HepG2 (cell line): ENCODE data around the gene RPEL1. TPM values are rescaled to one million over a fixed set of nuclear protein-coding genes. Genes with fewer than 3 reads are reported as not detected.

Source experiments
- AHR ChIP-seq: IDR thresholded peaks from 2 replicates; pipeline ENCODE4 v1.6.1; 2018; ENCODE audit warnings: missing genetic modification reagents, missing compliant biosample characterization
- ATF7 ChIP-seq, 2 experiments: fragments of 450-650 bp in 1 of 2; sonication (generic) in 1 of 2; formaldehyde crosslinking in 1 of 2; IDR thresholded peaks; 2 replicates each; pipeline versions ENCODE4 v1.4.0 to v1.6.1; 2016 to 2020; ENCODE audit warnings: antibody characterized with exemption in 1 of 2, mild to moderate bottlenecking in 1 of 2, missing genetic modification reagents in 1 of 2
- DNMT1 ChIP-seq: sonication (generic); formaldehyde crosslinking; IDR thresholded peaks from 2 replicates; pipeline ENCODE4 v1.5.1; 2020; ENCODE audit warnings: mild to moderate bottlenecking, missing genetic modification reagents
- FIP1L1 ChIP-seq: fragments of 200-400 bp; formaldehyde crosslinking; IDR thresholded peaks from 2 replicates; pipeline ENCODE4 v1.6.1; 2018; ENCODE audit warnings: low read depth, mild to moderate bottlenecking, low read length, moderate library complexity, borderline replicate concordance; ENCODE audit not compliant: insufficient read depth
- FOXK2 ChIP-seq: fragments of 450-650 bp; IDR thresholded peaks from 2 replicates; pipeline ENCODE4 v1.6.1; 2016
- FOXM1 ChIP-seq: sonication (generic); formaldehyde crosslinking; IDR thresholded peaks from 2 replicates; pipeline ENCODE4 v1.5.0; 2020; ENCODE audit warnings: missing genetic modification reagents
- HNF4G ChIP-seq, 2 experiments: sonication (generic) in 1 of 2; formaldehyde crosslinking in 1 of 2; IDR thresholded peaks; 2 replicates each; pipeline versions ENCODE4 v1.4.0 to v1.6.1; 2011 to 2020; ENCODE audit warnings: borderline replicate concordance in 2 of 2, low read depth in 2 of 2, mild to moderate bottlenecking in 2 of 2, low read length in 1 of 2, missing genetic modification reagents in 1 of 2, moderate library complexity in 1 of 2
- HOXA3 ChIP-seq: sonication (generic); formaldehyde crosslinking; IDR thresholded peaks from 2 replicates; pipeline ENCODE4 v1.5.0; 2020; ENCODE audit warnings: missing genetic modification reagents
- KLF11 ChIP-seq: IDR thresholded peaks from 2 replicates; pipeline ENCODE4 v1.6.1; 2016; ENCODE audit warnings: missing compliant biosample characterization
- KLF9 ChIP-seq: IDR thresholded peaks from 2 replicates; pipeline ENCODE4 v1.6.1; 2016; ENCODE audit warnings: low read depth
- LBX2 ChIP-seq: sonication (generic); formaldehyde crosslinking; IDR thresholded peaks from 2 replicates; pipeline ENCODE4 v1.5.0; 2020; ENCODE audit warnings: missing genetic modification reagents, mild to moderate bottlenecking, borderline replicate concordance
- MAFG ChIP-seq: sonication (generic); formaldehyde crosslinking; IDR thresholded peaks from 2 replicates; pipeline ENCODE4 v1.5.1; 2020; ENCODE audit warnings: mild to moderate bottlenecking, missing genetic modification reagents
- SCMH1 ChIP-seq: sonication (generic); formaldehyde crosslinking; IDR thresholded peaks from 2 replicates; pipeline ENCODE4 v1.9.0; 2021; ENCODE audit warnings: missing genetic modification reagents, mild to moderate bottlenecking, borderline replicate concordance
- SIN3A ChIP-seq: IDR thresholded peaks from 2 replicates; pipeline ENCODE4 v1.6.1; 2011; ENCODE audit warnings: low read depth, mild to moderate bottlenecking, control low read depth, low read length, borderline replicate concordance
- SPEN ChIP-seq: sonication (generic); formaldehyde crosslinking; IDR thresholded peaks from 2 replicates; pipeline ENCODE4 v1.5.1; 2020; ENCODE audit warnings: low read depth, mild to moderate bottlenecking, missing genetic modification reagents
- STAG1 ChIP-seq: sonication (generic); formaldehyde crosslinking; IDR thresholded peaks from 2 replicates; pipeline ENCODE4 v1.4.0; 2020; ENCODE audit warnings: missing genetic modification reagents
- TCF7 ChIP-seq: sonication (generic); IDR thresholded peaks from 2 replicates; pipeline ENCODE4 v1.6.1; 2016; ENCODE audit warnings: antibody characterized with exemption, low read depth
- ZBTB38 ChIP-seq: sonication (generic); formaldehyde crosslinking; IDR thresholded peaks from 2 replicates; pipeline ENCODE4 v1.5.1; 2020; ENCODE audit warnings: mild to moderate bottlenecking, missing genetic modification reagents
- ZNF160 ChIP-seq: sonication (generic); formaldehyde crosslinking; IDR thresholded peaks from 2 replicates; pipeline ENCODE4 v1.8.0; 2022; ENCODE audit warnings: mild to moderate bottlenecking, inconsistent platforms, missing genetic modification reagents
- ZSCAN31 ChIP-seq: sonication (generic); formaldehyde crosslinking; IDR thresholded peaks from 2 replicates; pipeline ENCODE4 v1.5.0; 2020; ENCODE audit warnings: low read depth, mild to moderate bottlenecking, missing genetic modification reagents
- polyA plus RNA-seq, 8 experiments: library from polyadenylated mRNA; depleted of rRNA in 3 of 8; stranded (reverse) in 7 of 8; unstranded in 1 of 8; fragments of >200 nt; fragmentation: Illumina TruSeq in 4 of 8; extraction: Trizol in 4 of 8; gene quantifications; 2 replicates each; pipeline versions ENCODE4 v1.2.1 to v1.2.3, GENCODE V29; 2011 to 2016; ENCODE audit warnings: low read depth in 4 of 8, missing spikeins in 1 of 8, mixed read lengths in 1 of 8; ENCODE audit not compliant: insufficient read depth in 1 of 8
- total RNA-seq, 5 experiments: library from RNA; depleted of rRNA; stranded (reverse); fragments of >200 nt; fragmentation: Illumina TruSeq; extraction: Trizol; gene quantifications; 2 replicates each; pipeline ENCODE4 v1.2.3, GENCODE V29; 2016; ENCODE audit warnings: low read depth in 1 of 5
- TF ChIP-seq, protein P1 (sequence below): sonication (generic); formaldehyde crosslinking; IDR thresholded peaks from 2 replicates; pipeline ENCODE4 v1.5.0; 2020; ENCODE audit warnings: mild to moderate bottlenecking, missing genetic modification reagents, moderate library complexity
- TF ChIP-seq, protein P2 (sequence below): sonication (generic); IDR thresholded peaks from 2 replicates; pipeline ENCODE4 v1.6.1; 2016; ENCODE audit warnings: low read depth, borderline replicate concordance
- TF ChIP-seq, protein P3 (sequence below): sonication (generic); formaldehyde crosslinking; IDR thresholded peaks from 2 replicates; pipeline ENCODE4 v1.5.1; 2020; ENCODE audit warnings: missing genetic modification reagents, mild to moderate bottlenecking, borderline replicate concordance
- TF ChIP-seq, protein P4 (sequence below): sonication (generic); formaldehyde crosslinking; IDR thresholded peaks from 2 replicates; pipeline ENCODE4 v1.4.0; 2020; ENCODE audit warnings: missing genetic modification reagents, borderline replicate concordance

RPEL1 gene
- total and polyA plus RNA-seq, 2 of the 13 experiments (the other 11 are each of a cell fraction or from before 2014, with no cell fraction given) = 0.04 to 0.07 TPM

- TF ChIP-seq FIP1L1 = no peak
- no peak for TF ChIP-seq SCMH1 (CRISPR knock-in tag)
- no peak for TF ChIP-seq FOXK2
- TF ChIP-seq, protein P1, sequence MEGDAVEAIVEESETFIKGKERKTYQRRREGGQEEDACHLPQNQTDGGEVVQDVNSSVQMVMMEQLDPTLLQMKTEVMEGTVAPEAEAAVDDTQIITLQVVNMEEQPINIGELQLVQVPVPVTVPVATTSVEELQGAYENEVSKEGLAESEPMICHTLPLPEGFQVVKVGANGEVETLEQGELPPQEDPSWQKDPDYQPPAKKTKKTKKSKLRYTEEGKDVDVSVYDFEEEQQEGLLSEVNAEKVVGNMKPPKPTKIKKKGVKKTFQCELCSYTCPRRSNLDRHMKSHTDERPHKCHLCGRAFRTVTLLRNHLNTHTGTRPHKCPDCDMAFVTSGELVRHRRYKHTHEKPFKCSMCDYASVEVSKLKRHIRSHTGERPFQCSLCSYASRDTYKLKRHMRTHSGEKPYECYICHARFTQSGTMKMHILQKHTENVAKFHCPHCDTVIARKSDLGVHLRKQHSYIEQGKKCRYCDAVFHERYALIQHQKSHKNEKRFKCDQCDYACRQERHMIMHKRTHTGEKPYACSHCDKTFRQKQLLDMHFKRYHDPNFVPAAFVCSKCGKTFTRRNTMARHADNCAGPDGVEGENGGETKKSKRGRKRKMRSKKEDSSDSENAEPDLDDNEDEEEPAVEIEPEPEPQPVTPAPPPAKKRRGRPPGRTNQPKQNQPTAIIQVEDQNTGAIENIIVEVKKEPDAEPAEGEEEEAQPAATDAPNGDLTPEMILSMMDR (CRISPR knock-in tag) = peak; percentile 56
- no peak for TF ChIP-seq HOXA3 (CRISPR knock-in tag)
- TF ChIP-seq DNMT1 (CRISPR knock-in tag) = no peak
- no peak for TF ChIP-seq TCF7
- peak; percentile 23; the same call in 1 of the 2 replicates for TF ChIP-seq STAG1 (CRISPR knock-in tag)
- TF ChIP-seq, protein P2, sequence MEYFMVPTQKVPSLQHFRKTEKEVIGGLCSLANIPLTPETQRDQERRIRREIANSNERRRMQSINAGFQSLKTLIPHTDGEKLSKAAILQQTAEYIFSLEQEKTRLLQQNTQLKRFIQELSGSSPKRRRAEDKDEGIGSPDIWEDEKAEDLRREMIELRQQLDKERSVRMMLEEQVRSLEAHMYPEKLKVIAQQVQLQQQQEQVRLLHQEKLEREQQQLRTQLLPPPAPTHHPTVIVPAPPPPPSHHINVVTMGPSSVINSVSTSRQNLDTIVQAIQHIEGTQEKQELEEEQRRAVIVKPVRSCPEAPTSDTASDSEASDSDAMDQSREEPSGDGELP = no peak
- no peak for TF ChIP-seq KLF9 (CRISPR knock-in tag)
- TF ChIP-seq MAFG (CRISPR knock-in tag) = no peak
- peak; percentile 54; the same call in 1 of the 2 replicates for TF ChIP-seq HNF4G (IDR thresholded peaks at IDR 0.05; ENCODE audit: borderline replicate concordance, low read depth, low read length)
- no peak for TF ChIP-seq HNF4G (CRISPR knock-in tag; IDR thresholded peaks at IDR 0.05; ENCODE audit: borderline replicate concordance, low read depth)
- no peak for TF ChIP-seq ZSCAN31 (CRISPR knock-in tag)
- TF ChIP-seq, protein P3, sequence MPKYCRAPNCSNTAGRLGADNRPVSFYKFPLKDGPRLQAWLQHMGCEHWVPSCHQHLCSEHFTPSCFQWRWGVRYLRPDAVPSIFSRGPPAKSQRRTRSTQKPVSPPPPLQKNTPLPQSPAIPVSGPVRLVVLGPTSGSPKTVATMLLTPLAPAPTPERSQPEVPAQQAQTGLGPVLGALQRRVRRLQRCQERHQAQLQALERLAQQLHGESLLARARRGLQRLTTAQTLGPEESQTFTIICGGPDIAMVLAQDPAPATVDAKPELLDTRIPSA (CRISPR knock-in tag) = no peak
- TF ChIP-seq FOXM1 (CRISPR knock-in tag) = no peak
- no peak for TF ChIP-seq KLF11 (CRISPR knock-in tag)
- TF ChIP-seq AHR (CRISPR knock-in tag) = no peak
- no peak for TF ChIP-seq SIN3A
- no peak for TF ChIP-seq ZBTB38 (CRISPR knock-in tag)
- no peak for TF ChIP-seq ZNF160 (CRISPR knock-in tag)
- TF ChIP-seq, protein P4, sequence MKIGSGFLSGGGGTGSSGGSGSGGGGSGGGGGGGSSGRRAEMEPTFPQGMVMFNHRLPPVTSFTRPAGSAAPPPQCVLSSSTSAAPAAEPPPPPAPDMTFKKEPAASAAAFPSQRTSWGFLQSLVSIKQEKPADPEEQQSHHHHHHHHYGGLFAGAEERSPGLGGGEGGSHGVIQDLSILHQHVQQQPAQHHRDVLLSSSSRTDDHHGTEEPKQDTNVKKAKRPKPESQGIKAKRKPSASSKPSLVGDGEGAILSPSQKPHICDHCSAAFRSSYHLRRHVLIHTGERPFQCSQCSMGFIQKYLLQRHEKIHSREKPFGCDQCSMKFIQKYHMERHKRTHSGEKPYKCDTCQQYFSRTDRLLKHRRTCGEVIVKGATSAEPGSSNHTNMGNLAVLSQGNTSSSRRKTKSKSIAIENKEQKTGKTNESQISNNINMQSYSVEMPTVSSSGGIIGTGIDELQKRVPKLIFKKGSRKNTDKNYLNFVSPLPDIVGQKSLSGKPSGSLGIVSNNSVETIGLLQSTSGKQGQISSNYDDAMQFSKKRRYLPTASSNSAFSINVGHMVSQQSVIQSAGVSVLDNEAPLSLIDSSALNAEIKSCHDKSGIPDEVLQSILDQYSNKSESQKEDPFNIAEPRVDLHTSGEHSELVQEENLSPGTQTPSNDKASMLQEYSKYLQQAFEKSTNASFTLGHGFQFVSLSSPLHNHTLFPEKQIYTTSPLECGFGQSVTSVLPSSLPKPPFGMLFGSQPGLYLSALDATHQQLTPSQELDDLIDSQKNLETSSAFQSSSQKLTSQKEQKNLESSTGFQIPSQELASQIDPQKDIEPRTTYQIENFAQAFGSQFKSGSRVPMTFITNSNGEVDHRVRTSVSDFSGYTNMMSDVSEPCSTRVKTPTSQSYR = no peak
- TF ChIP-seq ATF7 (IDR thresholded peaks at IDR 0.05) = no peak
- TF ChIP-seq ATF7 (CRISPR knock-in tag; IDR thresholded peaks at IDR 0.05) = no peak
- TF ChIP-seq LBX2 (CRISPR knock-in tag) = no peak
- TF ChIP-seq SPEN (CRISPR knock-in tag) = 0 out of 2 replicates have a peak, but pooled peaks have one; percentile 30
These were observed 14.3 kb downstream of the RPEL1 start (continued) for GRCh38 chr10:103259989-103260388.
